Activated naive CD4-positive, alpha-beta T cell (primary cell): ENCODE measurements around the gene MRPL34.
"Not testable (repeated sequence)": the region's sequence is repeated elsewhere in the genome, so short reads cannot be mapped to it uniquely, and the experiment has no call there.

Experiments used
- DNase-seq, 4 experiments: peaks; one replicate each; lab custom pipeline; 2025; lab: John Stamatoyannopoulos, UW

MRPL34 gene

DNA sequence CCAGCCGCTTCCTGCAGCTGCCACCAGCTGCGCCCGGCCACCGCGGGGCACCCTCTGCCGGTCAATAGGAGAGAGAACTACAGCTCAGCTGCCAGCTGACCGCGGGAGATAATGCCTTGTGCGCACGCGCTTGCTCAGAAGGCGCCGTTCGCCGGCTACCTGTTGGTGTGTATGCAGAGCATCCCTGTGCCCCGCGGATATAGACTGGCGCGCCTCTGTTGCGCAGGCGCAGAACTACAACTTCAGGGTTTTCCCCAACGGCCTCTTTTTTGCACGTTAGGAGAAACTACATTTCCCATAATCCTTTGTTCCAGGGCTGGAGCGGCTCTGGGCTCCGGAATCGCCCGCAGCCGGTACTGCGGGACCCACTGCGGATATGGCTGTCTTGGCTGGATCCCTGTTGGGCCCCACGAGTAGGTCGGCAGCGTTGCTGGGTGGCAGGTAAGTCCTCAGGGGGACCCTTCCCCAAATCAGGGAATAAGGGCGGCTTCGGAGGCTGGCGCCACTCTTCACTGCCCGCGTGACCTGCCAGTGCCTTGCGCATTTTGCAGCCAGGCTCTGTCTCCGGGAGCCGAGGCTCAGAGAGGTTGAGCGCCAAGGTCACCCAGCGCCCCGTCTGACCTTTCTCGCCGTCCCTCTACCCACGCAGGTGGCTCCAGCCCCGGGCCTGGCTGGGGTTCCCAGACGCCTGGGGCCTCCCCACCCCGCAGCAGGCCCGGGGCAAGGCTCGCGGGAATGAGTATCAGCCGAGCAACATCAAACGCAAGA, at the start of gene MRPL34:
Gene MRPL34, plus strand, starts transcription at position 356 of the 768 bp plus-strand sequence. Its CDS starts 21 bp downstream, at position 377.
- peak; percentile 64 to 87 (median 79) for DNase-seq

DNA sequence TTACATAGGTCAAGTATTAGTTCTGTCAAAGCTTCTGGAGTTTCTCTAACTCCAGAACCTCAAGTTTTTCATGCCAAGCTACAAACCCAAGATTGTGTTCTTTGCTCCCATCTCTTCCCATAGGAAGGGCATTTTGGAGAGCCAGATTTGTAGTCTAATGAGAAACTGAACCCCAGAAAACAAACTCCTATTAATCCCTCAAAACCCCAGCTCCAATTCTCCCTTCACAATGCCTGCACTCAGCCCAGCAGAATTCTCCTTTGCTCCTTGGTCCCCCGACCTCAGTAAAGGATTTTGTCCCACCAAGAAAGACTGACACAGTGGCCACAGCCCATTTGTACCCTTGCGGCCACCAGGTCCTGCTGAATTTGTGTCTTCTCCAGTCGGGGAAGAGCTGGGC, 49.5 kb upstream of the MRPL34 start:
- DNase-seq, result no peak

DNA sequence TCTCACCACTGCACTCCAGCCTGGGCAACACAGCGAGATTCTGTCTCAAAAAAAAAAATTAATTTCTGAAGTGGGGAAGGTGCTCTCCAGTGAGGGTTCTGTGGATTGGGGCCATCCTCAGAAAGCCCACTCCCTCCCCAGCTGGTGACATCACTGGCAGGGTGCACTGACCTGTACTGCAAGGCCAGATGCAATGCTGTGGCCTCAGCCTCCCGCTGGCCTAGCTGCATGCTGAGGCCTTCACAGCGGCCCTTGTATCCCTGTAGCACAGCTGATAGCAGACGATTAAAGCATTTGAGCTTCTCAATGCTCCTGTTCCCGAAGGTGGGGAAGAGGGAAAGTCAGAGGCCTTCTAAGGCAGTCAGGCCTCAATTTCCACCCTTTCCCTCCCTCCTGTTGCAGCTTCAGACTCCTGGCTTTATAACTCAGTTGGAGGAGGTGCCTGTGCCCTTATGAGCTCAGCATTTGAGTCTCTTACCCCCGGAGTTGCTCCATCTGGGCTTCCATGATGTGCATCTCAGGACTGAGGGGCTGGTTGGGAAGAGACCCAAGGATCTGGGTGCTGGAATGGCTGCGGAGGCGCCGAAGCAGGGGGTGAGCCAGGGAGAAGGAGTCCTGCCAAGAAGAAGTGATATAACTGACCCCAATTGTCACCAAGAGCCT, 46.4 kb upstream of the MRPL34 start:
- DNase-seq, result no peak

DNA sequence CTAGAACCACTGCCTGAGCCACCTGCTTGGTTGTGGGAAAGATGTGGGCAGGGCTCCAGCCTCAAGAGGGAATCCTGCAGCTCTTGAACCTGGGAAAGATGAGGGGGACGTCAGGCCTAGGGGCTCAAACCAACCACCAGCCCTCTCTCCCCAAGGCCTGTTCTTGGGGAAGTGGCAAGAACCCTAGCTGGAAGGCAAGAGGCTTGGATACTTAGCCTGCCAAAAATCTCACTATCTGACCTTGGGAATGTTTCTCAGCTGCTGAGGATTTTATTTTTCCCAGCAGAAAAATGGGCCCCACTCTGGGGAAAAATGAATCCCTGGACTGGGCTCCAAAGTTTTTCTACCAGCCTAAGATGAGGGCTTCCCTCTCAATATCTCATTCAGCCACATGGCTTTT, 45.7 kb upstream of the MRPL34 start:
- DNase-seq, result no peak

DNA sequence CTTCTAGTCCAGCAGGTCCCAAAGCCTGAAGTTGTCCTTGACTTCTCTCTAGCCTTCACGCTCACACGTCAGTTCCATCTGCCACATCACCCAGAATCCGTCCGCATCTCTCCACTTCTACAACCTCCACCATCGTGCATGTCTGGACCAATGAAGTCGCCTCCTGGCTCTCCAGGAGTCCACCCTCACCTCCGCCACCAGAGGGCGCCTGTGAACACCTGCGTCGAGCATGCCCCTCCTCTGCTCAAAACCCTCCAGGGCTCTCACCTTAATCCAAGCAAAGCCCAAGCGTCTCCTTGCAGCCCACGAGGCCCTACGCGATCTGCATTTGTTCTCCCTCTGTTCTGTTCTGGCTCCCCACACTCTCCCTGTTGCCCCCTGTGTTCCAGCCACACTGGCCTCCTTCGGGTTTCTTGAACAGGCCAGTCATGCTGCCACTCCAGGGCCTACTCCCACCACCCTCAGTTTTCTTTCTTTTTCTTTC, 44.8 kb upstream of the MRPL34 start:
- peak; percentile 76 to 87 (median 86) for DNase-seq

DNA sequence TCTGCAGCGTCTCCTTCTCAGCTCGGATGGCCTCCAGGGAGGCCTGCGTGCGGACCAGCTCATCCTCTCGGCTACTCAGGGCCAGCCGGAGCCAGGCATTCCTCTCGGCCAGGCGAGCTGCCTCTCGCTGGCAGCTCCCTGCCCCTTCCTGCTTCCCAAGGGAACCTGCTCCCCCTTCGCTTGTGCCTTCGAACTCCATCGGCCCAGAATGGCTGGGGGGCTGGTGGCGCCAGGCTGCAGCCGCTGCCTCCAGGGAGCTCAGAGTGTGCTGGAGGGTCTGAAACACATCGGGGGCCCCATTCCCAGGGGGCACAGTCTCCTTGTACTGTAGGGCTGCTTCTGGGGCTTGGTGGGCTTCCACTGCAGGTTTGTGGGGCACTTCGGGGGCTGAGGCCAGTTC, 43.1 kb upstream of the MRPL34 start:
- no peak for DNase-seq

DNA sequence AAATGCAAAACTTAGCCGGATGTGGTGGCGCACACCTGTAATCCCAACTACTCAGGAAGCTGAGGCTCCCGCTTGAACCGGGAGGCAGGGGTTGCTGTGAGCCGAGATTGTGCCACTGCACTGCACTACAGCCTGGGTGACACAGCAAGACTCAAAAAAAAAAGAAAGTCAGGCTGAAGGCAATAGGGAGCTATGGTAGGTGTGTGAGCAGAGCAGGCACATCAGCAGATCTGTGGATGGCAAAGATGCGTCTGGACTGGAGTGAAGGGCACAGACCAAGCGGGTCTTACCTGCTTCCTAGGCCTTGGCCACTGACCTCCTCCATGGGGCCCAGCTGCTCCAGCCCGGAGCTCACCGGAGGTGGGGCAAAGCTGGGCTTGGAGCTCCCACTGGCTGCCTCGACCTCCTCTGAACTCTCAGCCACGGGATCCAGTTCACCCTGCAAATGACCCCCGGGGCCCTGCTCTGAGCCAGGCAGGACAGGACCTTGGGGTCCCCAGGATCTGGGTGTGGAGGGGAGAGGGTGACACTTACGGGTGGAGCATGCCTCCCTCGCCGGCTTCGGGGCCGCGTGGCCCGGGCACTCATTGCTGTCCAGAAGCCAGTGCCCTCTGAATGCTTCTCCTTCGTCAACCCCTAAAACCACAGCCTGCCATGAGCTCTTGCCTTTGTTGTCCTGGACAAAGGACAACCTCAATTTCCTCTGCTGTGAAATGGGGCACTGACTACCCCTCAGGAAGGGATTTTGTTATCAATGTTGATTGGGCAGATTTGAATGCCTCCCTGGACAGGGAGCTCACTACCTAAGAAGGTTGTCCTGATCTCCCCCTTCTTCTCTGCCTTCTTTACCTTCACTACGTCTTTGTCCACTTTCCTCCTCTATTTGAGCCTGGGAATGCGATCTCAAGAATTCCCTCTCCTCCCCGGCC, 41.7 kb upstream of the MRPL34 start:
- no peak for DNase-seq

DNA sequence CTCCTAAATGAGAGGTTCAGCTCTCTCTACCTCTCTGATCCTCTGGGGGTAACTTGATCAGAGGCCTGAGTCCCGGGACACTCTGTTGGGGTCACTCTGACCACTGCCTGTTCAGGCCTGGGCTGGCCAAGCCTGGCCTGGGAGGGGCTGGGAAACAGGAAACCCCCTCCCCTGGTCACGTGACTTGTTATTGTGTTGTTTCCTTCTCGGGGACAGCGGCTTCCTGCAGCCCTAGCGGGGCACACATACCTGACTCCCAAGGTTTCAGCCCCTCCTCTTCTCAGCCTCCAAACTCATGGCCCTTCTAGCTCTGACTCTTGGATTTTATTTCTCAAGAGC, 41.1 kb upstream of the MRPL34 start, which contains the start of gene USHBP1:
Gene USHBP1, minus strand, starts transcription at position 105 of the 339 bp plus-strand sequence. CDS start 446 bp downstream, outside the sequence.
- no peak for DNase-seq

DNA sequence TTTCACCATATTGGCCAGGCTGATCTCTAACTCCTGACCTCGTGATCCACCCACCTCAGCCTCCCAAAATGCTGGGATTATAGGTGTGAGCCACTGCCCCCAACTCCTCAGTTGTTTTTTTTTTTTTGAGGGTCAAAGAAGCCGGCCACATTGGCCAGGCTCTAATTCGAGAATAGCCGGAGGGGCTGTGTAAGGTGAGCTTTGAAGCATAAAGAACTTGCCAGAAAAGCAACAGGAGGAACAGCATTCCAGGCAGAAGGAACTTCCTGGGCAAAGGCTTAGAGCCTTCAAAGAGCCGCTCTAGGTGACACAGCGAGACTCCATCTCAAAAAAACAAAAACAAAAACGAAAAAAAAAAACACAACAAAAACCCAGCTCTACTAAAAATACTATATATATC, 39.6 kb upstream of the MRPL34 start:
- DNase-seq, result no peak

DNA sequence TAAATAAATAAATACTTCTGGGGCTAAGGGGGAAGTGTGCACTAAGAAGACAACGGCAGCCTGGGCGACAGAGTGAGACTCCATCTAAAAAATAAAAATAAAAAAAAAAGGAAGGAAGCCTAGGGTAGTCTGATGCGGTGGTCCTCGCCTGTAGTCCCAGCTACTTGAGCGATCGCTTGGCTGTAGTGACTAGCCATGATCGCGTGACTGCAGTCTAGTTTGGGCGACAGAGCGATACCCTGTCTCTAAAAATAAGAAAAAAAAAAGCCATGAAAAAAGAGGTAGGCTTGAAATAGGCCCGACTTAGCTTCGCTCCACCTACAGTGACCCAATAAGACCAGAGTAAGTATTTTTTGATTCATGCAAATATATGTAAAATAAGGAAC, 39.1 kb upstream of the MRPL34 start:
- DNase-seq, result no peak

DNA sequence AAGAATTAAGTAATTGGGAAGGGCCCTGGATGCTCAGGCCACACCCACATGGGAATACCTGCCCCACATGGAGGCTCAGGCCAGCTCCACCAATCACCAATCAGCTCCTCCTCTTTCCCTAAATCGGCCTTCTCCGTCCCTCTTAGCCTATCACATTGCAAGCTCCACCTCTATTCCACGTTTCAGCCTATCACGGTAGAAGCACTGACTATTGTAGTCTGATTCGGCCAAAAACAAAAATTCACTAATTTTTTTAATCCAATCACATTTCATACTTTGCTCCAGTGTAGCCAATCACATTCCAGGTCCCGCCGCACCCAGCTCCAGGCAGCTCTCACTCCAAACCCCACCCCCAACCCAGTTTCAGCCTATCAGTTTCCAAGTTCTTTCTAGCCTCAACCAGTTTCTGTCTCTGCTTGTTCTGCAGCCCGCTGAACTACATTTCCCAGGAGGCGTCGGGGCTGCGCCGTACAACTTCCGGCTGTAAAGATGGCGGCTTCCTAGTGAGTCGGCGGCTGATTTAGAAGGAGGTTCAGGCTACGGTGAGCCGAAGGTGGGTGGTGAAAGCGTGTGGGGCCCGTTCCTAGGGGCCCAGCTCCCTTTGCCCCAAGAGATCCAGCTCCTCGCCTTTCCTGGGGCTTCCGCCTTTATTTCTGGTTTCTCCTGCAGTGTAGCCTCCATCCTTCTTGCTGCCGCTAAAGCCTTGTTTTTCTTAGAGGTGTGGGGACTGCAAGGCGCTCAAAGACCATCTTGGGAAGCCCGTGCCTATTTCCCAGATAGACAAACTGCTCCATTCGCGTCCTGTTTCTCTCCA, 38.5 kb upstream of the MRPL34 start, which contains the start of gene BABAM1:
Gene BABAM1, plus strand, starts transcription at position 469 of the 814 bp plus-strand sequence. CDS start 1,364 bp downstream, outside the sequence.
- peak; percentile 63 to 84 (median 76) for DNase-seq

DNA sequence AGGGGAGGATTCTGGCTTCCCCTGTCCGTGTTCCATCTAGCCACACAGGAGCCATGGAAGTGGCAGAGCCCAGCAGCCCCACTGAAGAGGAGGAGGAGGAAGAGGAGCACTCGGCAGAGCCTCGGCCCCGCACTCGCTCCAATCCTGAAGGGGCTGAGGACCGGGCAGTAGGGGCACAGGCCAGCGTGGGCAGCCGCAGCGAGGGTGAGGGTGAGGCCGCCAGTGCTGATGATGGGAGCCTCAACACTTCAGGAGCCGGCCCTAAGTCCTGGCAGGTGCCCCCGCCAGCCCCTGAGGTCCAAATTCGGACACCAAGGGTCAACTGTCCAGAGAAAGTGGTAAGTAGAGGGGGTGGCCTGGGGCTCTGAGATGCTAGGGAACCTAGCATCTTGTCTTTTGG, 36.9 kb upstream of the MRPL34 start:
- no peak for DNase-seq

DNA sequence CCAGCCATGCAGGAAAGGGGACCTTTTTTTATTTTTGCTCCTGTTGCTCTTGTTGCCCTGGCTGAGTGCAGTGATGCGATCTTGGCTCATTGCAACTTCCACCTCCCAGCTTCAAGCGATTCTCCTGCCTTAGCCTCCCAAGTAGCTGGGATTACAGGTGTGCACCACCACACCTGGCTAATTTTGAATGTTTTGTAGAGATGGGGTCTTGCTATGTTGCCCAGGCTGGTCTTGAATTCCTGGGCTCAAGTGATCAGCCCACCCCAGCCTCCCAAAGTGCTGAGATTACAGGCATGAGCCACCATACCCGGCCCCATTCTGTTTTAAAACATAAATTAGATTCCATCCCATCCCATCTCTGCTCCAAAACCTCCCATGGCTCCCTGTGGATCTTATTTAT, 30.8 kb upstream of the MRPL34 start:
- DNase-seq, result not testable (repeated sequence)

DNA sequence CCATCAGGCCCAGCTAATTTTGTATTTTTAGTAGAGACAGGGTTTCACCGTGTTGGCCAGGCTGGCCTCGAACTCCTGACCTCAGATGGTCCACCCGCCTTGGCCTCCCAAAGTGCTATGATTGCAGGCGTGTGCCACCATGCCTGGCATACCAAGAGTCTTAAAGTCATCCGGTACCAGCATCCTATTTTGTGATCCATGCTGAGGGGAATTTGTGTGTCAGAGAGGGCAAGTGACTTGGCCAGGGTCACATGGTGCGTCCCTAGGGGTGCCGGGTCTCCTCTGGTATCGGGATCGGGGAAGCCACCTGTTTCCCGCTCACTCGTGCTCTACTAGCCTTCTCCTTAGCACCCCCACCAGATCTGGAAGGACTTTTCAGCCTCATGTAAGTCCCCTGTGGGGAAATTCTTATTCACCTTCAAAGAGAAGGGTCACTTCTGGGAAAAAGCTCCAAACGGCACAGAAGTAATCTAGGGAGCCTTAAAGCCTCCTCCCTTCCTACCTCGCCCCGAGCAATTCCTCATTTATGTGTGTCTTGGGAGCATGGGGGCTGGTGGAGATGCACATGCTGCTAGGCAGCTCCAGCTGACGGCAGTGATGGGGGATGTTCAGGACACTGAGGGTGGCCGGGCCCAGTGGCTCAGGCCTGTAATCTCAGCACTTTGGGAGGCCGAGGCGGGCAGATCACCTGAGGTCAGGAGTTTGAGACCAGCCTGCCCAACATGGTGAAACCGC, 30.1 kb upstream of the MRPL34 start:
- DNase-seq, result no peak

DNA sequence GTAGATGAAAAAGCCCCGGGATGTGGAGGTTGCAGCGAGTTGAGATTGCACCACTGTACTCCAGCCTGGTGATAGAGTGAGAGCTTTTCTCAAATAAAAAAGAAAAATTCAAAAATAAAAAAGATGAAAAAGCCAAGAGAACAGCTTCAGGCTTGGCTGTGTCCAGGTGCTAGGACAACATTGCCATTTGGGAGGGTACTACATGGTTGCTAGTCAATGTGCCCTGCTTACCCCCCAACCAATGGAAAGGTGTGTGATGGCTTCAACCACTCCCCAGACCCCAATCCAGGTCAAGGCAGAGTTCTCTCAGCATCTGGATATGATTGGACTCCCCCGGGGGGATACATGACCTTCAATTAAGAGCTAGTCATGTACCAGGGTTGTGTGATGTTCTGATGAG, 26.2 kb upstream of the MRPL34 start:
- DNase-seq, result no peak

DNA sequence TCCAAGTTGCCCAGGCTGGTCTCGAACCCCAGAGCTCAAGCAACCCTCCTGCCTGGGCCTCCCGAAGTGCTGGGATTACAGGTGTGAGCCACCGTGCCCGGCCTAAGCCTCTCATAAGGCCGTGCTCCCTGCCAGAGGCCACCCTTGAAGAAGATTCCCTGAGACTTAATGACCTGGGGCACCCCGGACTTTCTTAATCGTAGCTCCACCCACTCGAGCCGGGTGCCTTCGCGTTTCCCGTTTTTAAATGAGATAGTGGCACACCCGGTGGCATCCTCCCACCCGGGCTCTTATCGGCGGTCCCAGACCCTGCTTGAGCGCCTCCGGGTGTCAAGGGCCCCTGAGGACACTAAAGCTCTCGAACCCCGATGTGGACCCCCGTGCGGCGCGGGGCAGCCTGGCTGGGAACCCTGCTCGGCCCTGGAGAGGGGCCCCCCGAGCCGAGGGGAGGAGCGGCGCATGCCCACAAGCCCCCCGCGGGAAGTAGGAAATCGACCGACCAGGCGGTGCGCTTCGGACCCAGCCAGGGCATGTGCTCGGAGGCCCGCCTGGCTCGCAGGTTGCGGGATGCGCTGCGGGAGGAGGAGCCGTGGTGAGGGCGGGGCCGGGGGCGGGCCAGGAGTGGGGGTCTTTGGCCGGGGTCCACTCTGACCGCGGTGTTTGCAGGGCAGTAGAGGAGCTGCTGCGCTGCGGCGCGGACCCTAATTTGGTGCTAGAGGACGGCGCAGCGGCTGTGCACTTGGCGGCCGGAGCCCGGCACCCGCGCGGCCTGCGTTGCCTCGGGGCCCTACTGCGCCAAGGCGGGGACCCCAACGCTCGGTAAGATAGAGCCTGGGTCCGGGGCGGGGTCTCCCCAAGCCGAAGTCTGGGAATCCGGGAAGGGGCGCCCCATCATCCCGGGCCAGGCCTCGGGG, 24.0 kb upstream of the MRPL34 start, which contains the start of gene ANKLE1:
Gene ANKLE1, plus strand, starts transcription at position 511 of the 914 bp plus-strand sequence. Its CDS starts 20 bp downstream, at position 531.
- DNase-seq, result peak in 2 of 4 experiments; percentile 17 to 23

DNA sequence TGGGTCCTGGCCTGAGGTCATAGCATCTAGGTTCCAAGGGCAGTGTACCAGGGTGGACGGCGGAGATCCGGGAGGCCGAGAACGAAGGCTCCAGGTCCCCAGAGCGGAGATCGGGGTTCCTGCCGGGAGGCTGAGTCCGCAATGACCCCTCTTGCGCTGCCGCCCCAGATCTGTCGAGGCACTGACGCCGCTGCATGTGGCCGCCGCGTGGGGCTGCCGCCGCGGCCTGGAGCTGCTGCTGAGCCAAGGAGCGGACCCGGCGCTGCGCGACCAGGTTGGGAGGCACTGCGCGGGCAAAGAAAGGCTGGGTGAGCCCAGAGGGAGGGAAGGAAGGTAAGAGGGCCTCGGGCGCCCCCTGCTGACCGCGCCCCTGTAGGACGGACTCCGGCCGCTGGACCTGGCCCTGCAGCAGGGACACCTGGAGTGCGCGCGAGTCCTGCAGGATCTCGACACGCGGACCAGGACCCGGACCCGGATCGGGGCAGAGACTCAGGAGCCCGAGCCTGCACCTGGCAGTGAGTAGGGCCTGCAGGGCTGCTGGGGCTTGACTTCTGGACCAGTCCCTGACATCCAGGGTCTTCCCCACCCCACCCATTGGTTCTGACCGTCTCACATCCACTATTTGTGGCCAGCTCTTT, 23.1 kb upstream of the MRPL34 start:
- DNase-seq, result peak; percentile 47 to 71 (median 62)

DNA sequence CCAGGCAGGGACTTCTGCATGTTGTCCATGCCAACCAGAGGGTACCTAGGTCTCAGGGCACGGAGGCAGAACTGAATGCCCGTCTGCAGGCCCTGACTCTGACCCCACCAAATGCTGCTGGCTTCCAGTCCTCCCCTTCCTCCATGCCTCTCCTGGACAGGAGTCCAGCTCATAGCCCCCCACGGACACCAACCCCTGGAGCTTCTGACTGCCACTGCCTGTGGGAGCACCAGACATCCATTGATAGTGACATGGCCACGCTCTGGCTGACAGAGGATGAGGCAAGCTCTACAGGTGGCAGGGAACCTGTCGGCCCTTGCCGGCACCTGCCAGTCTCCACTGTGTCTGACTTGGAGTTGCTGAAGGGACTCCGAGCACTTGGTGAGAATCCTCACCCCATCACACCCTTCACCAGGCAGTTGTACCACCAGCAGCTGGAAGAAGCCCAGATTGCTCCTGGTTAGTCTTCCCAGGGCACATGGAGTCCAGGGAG, 22.1 kb upstream of the MRPL34 start:
- no peak for DNase-seq
